Ascending aorta (tissue), 2 donors: ENCODE data around the gene SLIT3. TPM values are rescaled to one million over a fixed set of nuclear protein-coding genes. Genes with fewer than 3 reads are reported as not detected.
A peak's percentile ranks its signal among the peaks of the same experiment; 100 is the strongest.

ENCODE experiments used
- DNase-seq, 2 donors: peaks; one replicate each; pipeline ENCODE4 v3.0.0-alpha.2; 2019; ENCODE audit warnings: low spot score in 2 of 2
- H3K27ac ChIP-seq, 2 donors: fragments of 200-600 bp; sonication (generic); one replicate each; pipeline ENCODE4 v1.5.1; 2016 to 2017; ENCODE audit warnings: mild to moderate bottlenecking in 1 of 2
- H3K27me3 ChIP-seq: fragments of 200-600 bp; sonication (generic); one replicate; pipeline ENCODE4 v1.5.1; 2017
- H3K36me3 ChIP-seq, 2 donors: fragments of 200-600 bp; sonication (generic); one replicate each; pipeline ENCODE4 v1.5.1; 2016
- H3K4me1 ChIP-seq, 2 donors: fragments of 200-600 bp; sonication (generic); one replicate each; pipeline ENCODE4 v1.5.1; 2016 to 2017; ENCODE audit warnings: mild to moderate bottlenecking in 1 of 2
- H3K4me3 ChIP-seq, 2 donors: fragments of 200-600 bp; sonication (generic); one replicate each; pipeline ENCODE4 v1.5.1; 2016 to 2017; ENCODE audit warnings: mild to moderate bottlenecking in 1 of 2
- H3K9me3 ChIP-seq, 2 donors: fragments of 200-600 bp; sonication (generic); one replicate each; pipeline ENCODE4 v1.5.1; 2016
- CTCF ChIP-seq, 3 experiments: fragments of 200-600 bp in 2 of 3; fragments of 450-650 bp in 1 of 3; sonication (generic) in 2 of 3; IDR thresholded peaks; one replicate each; pipeline ENCODE4 v1.5.1; 2016 to 2019; ENCODE audit warnings: antibody characterized with exemption in 3 of 3, mild to moderate bottlenecking in 1 of 3, moderate library complexity in 1 of 3
- intact Hi-C: fragments of 100-400 bp; cut with DNase I; formaldehyde crosslinking; loops from one replicate; pipeline ENCODE4 v1.15.1; 2023
- total RNA-seq: library from RNA; depleted of rRNA; stranded (reverse); fragments of >200 nt; gene quantifications from one replicate; pipeline ENCODE4 v1.1.0, GENCODE V29; 2016

Gene SLIT3
- total RNA-seq, 1 donor from 2014 or later, result 128 TPM

DNA sequence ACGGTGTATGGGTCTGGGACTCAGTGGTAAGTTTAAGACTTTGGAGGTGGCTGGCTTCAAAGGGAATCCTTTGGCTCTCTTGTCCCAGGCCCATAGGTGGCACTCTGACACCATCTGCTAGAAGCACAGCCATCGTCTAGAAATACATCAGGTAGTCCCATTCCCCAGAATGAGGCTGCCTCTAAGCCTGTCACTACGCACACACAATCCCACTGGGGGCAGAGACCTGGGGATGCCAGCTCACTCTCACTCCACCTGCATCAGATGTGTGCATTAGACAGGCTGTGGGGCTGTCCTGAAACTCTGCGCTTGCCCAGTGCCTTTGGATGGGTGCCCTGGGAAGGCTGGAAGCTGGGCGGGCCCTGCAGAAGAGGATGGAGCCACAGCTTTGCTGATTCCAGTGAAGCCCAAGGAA is 594.3 kb downstream of the SLIT3 start:
- intact Hi-C loops, result loop anchor here (5.0 kb wide), 1 partner anchor 281 kb away; no protein-coding TSS in a partner anchor
- TF ChIP-seq CTCF (IDR thresholded peaks at IDR 0.05), result peak; percentile 44 to 71 (median 53)
- Histone ChIP-seq H3K27me3 (no peaks in the 10 kb centered on the region), H3K4me1 (no peaks in the 10 kb centered on the region), H3K36me3 (peaks cover 1 to 4% of the 10 kb centered on the region in 2 donors), H3K9me3 (no peaks in the 10 kb centered on the region), H3K27ac (no peak overlapping the region), H3K4me3 (no peak overlapping the region)
- no peak for DNase-seq

DNA sequence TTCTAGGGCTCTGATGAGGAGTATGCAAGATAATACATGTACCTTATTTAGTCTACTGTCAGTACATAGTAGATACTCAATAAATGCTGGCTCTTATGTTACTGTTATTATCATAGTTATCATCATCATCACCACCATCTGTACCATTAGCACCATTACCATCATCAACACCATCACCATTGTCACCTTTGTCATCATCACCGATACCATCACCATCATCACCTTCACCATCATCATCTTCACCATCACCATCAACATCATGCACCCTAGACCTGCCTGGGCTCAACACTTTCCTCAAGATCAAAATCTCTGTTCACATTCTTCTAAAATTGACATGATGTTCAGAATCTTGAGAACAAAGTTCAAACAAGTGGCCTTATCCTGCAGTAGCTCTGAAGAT is 595.6 kb downstream of the SLIT3 start:
- H3K4me3 ChIP-seq, result no peak overlapping the region
- no peak for DNase-seq
- TF ChIP-seq CTCF (IDR thresholded peaks at IDR 0.05), result no peak
- H3K27ac ChIP-seq, result no peak overlapping the region
- intact Hi-C loops, result loop anchor here (5.0 kb wide), 1 partner anchor 282 kb away; no protein-coding TSS in a partner anchor
- H3K9me3 ChIP-seq, result no peaks in the 10 kb centered on the region
- no peaks in the 10 kb centered on the region for H3K27me3 ChIP-seq
- peaks cover 4 to 5% of the 10 kb centered on the region in 2 donors for H3K36me3 ChIP-seq
- H3K4me1 ChIP-seq, result no peaks in the 10 kb centered on the region

DNA sequence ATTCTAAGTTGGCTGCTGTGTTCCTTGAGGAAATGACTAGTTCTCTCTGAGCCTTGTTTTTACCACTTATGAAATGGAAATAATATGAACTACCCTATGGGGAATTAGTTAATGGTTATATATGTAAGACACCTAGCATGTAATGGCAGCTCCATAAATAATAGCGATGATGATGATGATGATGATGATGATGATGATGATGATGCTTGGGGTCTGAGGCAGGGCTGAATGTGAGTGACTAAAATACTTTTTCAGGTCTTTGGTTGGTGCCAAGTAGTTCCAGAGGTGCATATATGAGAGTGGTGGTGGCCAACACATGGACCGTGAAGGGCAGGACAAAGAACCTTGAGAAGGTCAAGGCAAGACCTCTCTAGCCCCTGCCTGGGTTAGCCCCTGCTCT is 598.4 kb downstream of the SLIT3 start:
- TF ChIP-seq CTCF (IDR thresholded peaks at IDR 0.05), result no peak
- Histone ChIP-seq H3K36me3 (peaks cover 4 to 5% of the 10 kb centered on the region in 2 donors), H3K4me1 (peaks cover 0 to 6% of the 10 kb centered on the region in 2 donors), H3K4me3 (no peak overlapping the region), H3K27ac (no peak overlapping the region), H3K27me3 (no peaks in the 10 kb centered on the region), H3K9me3 (no peaks in the 10 kb centered on the region)
- intact Hi-C loops, result no loop called here
- DNase-seq, result no peak

DNA sequence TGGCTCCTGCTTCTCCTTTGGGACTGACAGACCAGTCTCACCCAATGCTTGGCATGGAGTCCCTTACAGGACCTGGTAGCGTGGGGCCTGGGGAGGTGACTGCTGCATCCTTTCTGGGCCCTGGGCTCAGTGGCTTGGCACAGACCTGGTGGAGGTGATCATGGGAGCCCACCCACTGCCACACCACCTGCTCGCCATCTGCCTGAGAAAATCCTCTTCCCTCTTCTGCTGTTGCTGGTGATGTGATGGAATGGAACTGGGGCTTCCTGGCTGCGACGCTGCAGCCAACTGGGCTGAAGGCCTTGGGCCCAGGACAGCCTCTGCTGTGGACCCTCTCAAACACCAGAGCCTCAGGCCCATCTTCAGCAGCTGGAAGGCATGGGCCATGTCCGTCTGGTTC is 599.3 kb downstream of the SLIT3 start:
- peaks cover 4 to 5% of the 10 kb centered on the region in 2 donors for H3K36me3 ChIP-seq
- H3K4me3 ChIP-seq, result no peak overlapping the region
- no peak for TF ChIP-seq CTCF (IDR thresholded peaks at IDR 0.05)
- no peaks in the 10 kb centered on the region for H3K27me3 ChIP-seq
- H3K4me1 ChIP-seq, result peaks cover 0 to 6% of the 10 kb centered on the region in 2 donors
- no peaks in the 10 kb centered on the region for H3K9me3 ChIP-seq
- intact Hi-C loops, result no loop called here
- no peak for DNase-seq
- no peak overlapping the region for H3K27ac ChIP-seq

- Histone ChIP-seq H3K4me3 (peak overlapping the region in 1 of 2 donors; percentile 5), H3K9me3 (no peaks in the 10 kb centered on the region), H3K27me3 (no peaks in the 10 kb centered on the region), H3K4me1 (peaks cover 0 to 6% of the 10 kb centered on the region in 2 donors), H3K27ac (peak overlapping the region; percentile 54 to 72), H3K36me3 (peaks cover 0 to 5% of the 10 kb centered on the region in 2 donors)
- no peak for TF ChIP-seq CTCF (IDR thresholded peaks at IDR 0.05)
- intact Hi-C loops, result no loop called here
- DNase-seq, result no peak
These were observed 601.9 kb downstream of the SLIT3 start for GRCh38 chr5:168699002-168699401.
